ENCODE measurements around the gene STAG3. TPM values are rescaled to one million over a fixed set of nuclear protein-coding genes. Genes with fewer than 3 reads are reported as not detected.
A peak's percentile ranks its signal among the peaks of the same experiment; 100 is the strongest.
"Not testable (repeated sequence)": the region's sequence is repeated elsewhere in the genome, so short reads cannot be mapped to it uniquely, and the experiment has no call there.

STAG3 gene
- polyA plus RNA-seq, 1 experiment = 0.22 TPM

- CTCF ChIA-PET = interaction anchor here (0.6 to 3.5 kb wide), 15 partner anchors 9 to 196 kb away, joined by 3 to 22 read pairs (median 5); partner anchors contain the start of genes GPC2 and STAG3
- Histone ChIP-seq H3K9me3 (ENCODE audit: control insufficient read depth, insufficient read depth, low read length) (no peaks in the 10 kb centered on the region), H3K27me3 (ENCODE audit: control insufficient read depth, insufficient read depth, low read length) (no peaks in the 10 kb centered on the region), H3K27ac (ENCODE audit: low read depth, low read length) (no peak overlapping the region), H3K4me3 (ENCODE audit: low read depth, low read length) (no peak overlapping the region)
- POLR2A ChIA-PET = no interaction called here
- DNase-seq (ENCODE audit: low read depth, low spot score) = peak; percentile 24
- TF ChIP-seq CTCF (IDR thresholded peaks at IDR 0.05; ENCODE audit: low read depth, low read length) = peak; percentile 58
Measured at GRCh38 chr7:100190048-100190711, 12.5 kb downstream of the STAG3 start.

GRCh38 chr7:100191775-100192174 is 14.1 kb downstream of the STAG3 start:
- POLR2A ChIA-PET = no interaction called here
- H3K27me3 ChIP-seq (ENCODE audit: control insufficient read depth, insufficient read depth, low read length) = peaks cover 3% of the 10 kb centered on the region
- no peak for TF ChIP-seq CTCF (IDR thresholded peaks at IDR 0.05; ENCODE audit: low read depth, low read length)
- CTCF ChIA-PET = no interaction called here
- no peak overlapping the region for H3K4me3 ChIP-seq (ENCODE audit: low read depth, low read length)
- no peak overlapping the region for H3K27ac ChIP-seq (ENCODE audit: low read depth, low read length)
- DNase-seq (ENCODE audit: low read depth, low spot score) = peak; percentile 18
- H3K9me3 ChIP-seq (ENCODE audit: control insufficient read depth, insufficient read depth, low read length) = no peaks in the 10 kb centered on the region

- POLR2A ChIA-PET; DNase-seq (ENCODE audit: low read depth, low spot score); H3K27me3 ChIP-seq (ENCODE audit: control insufficient read depth, insufficient read depth, low read length); H3K27ac ChIP-seq (ENCODE audit: low read depth, low read length); H3K9me3 ChIP-seq (ENCODE audit: control insufficient read depth, insufficient read depth, low read length); H3K4me3 ChIP-seq (ENCODE audit: low read depth, low read length): not testable (repeated sequence)
- CTCF ChIA-PET = interaction anchor here (0.9 kb wide), 1 partner anchor 59 kb away, joined by 3 read pairs; no protein-coding TSS in a partner anchor
Measured at GRCh38 chr7:100192281-100192862, 14.7 kb downstream of the STAG3 start.

- no peak overlapping the region for H3K27ac ChIP-seq (ENCODE audit: low read depth, low read length)
- TF ChIP-seq CTCF (IDR thresholded peaks at IDR 0.05; ENCODE audit: low read depth, low read length) = no peak
- no peak for DNase-seq (ENCODE audit: low read depth, low spot score)
- H3K4me3 ChIP-seq (ENCODE audit: low read depth, low read length) = no peak overlapping the region
- peaks cover 6% of the 10 kb centered on the region for H3K27me3 ChIP-seq (ENCODE audit: control insufficient read depth, insufficient read depth, low read length)
- CTCF ChIA-PET = interaction anchor here (0.9 kb wide), 1 partner anchor 60 kb away, joined by 3 read pairs; no protein-coding TSS in a partner anchor
- POLR2A ChIA-PET = interaction anchor here (1.2 kb wide), 1 partner anchor 18 kb away, joined by 3 read pairs; no protein-coding TSS in a partner anchor
- H3K9me3 ChIP-seq (ENCODE audit: control insufficient read depth, insufficient read depth, low read length) = no peaks in the 10 kb centered on the region
Measured at GRCh38 chr7:100192969-100193368, 15.3 kb downstream of the STAG3 start.

- TF ChIP-seq CTCF (IDR thresholded peaks at IDR 0.05; ENCODE audit: low read depth, low read length) = no peak
- ChIA-PET POLR2A (no interaction called here), CTCF (interaction anchor here (0.6 to 1.4 kb wide), 3 partner anchors 21 to 62 kb away, joined by 3 to 6 read pairs (median 4); no protein-coding TSS in a partner anchor)
- DNase-seq (ENCODE audit: low read depth, low spot score) = no peak
- peaks cover 9% of the 10 kb centered on the region for H3K27me3 ChIP-seq (ENCODE audit: control insufficient read depth, insufficient read depth, low read length)
- no peak overlapping the region for H3K4me3 ChIP-seq (ENCODE audit: low read depth, low read length)
- H3K9me3 ChIP-seq (ENCODE audit: control insufficient read depth, insufficient read depth, low read length) = no peaks in the 10 kb centered on the region
- H3K27ac ChIP-seq (ENCODE audit: low read depth, low read length) = no peak overlapping the region
Measured at GRCh38 chr7:100195222-100195621, 17.5 kb downstream of the STAG3 start.

GRCh38 chr7:100195901-100196322 is 18.2 kb downstream of the STAG3 start:
- H3K4me3 ChIP-seq (ENCODE audit: low read depth, low read length); H3K27ac ChIP-seq (ENCODE audit: low read depth, low read length); DNase-seq (ENCODE audit: low read depth, low spot score); H3K9me3 ChIP-seq (ENCODE audit: control insufficient read depth, insufficient read depth, low read length); POLR2A ChIA-PET: not testable (repeated sequence)
- CTCF ChIA-PET = interaction anchor here (1.4 kb wide), 1 partner anchor 63 kb away, joined by 6 read pairs; no protein-coding TSS in a partner anchor
- peaks cover 12% of the 10 kb centered on the region for H3K27me3 ChIP-seq (ENCODE audit: control insufficient read depth, insufficient read depth, low read length)

Measured in AG04450 (cell line).